Esophagus mucosa (tissue), 1 donor: ENCODE measurements around the gene KCNJ1. TPM values are rescaled to one million over a fixed set of nuclear protein-coding genes. Genes with fewer than 3 reads are reported as not detected.

Source experiments
- ATAC-seq: fragments of 200-7000 bp; cut with Tn5 transposase; one replicate; pipeline ENCODE4 v1.9.1; 2020
- total RNA-seq: library from RNA; stranded (reverse); gene quantifications from one replicate; pipeline ENCODE4 v1.2.4, GENCODE V29; 2023
- donor health status: DM: yes; HTN: yes; CAD: no.

Gene KCNJ1
- total RNA-seq, 1 donor from 2014 or later: not detected

DNA sequence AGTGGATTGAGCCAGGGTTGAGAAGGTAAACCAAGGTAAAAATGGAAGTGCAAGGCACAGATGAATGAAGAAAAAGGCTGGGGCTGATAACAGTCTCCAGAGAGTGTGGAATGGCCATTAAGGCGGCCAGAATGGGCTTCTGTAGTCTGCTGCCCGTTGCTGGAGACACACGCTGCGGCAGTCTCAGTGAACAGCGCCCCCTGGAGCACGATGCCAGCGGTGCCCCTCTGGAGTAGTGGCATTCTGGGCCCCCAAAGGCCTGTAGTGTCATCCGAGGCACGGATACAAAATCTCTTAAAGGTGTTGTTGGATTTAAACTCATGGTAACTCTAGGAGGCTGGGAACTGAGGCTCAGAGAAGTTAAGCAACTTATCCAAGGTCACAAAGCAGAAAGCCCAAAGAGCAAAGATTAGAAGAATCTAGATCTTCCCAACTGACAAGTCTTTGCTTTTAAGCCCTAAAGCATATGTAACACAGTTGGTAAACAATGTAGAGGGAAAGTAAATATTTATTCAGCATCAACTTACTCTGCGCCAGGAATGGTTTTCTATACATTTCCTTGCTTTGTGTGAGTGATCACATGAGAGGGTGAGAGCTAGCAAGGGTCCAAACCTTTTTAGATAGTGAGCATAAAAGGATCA is 18.2 kb downstream of the KCNJ1 start:
- no peak for ATAC-seq

DNA sequence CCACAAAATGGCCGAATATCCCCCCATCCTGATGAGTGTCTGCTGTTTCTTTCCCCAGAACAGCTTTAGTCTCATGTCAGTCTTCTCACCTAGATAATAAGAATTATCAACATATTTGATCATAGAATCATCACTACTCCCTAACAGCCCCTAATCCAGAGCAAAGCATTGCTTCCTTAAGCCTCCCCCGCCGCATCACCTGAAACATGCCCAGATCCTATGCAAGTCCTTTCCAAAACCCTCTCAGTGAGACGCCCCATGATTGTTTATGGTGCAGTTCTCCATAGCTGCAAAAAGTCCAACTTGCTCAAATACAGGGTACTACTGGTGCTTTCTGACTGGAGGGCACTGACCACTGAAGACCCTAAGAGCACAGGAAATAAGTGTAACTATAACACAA is 20.1 kb downstream of the KCNJ1 start:
- no peak for ATAC-seq

DNA sequence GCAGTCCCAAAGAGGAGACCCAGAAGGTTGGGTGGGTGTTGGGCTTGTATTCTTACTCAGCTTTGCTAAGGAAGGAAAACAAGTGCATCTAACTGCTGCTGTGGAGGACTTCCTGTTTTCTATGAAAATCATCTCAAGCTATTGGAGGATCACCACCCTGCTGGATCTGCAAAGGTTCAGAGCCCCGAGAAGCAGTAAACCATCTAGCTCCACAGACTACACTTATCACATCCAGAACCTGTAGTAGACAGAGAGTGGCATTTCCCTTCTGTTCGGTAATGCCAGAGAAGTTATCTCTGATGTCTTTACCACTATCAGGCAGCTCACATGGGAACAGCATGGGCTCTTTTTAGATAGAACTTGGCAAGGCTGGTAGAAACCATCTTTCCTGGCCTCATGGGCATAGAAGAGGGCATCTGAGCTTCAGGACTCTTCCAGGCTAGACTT is 21.7 kb downstream of the KCNJ1 start:
- ATAC-seq: peak; percentile 22

DNA sequence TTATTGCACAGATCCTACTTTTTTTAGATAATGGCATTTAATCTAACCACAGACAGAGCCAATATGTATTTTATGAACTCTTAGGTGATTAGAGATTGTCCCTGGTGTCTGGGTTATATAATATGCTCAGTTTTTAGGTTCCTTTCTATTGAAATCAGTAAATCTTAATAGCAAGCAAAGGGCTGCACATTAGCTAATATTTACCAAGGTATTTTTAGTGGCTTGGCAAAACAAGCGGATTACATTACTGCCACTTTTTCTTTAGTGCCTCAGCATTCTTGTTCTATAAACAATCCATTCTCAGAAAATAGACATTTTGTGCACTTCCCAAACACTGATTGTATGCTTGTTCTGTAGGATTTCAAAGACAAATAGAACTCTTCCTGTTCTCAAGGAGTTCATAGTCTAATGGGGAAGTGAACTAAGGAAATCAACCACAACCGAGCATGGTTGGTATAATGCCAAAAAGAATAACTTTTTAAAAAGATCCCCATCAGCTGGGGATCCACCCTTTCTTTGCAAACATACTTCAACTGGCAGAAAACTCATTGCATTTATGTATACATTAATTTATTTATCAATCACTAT is 23.8 kb downstream of the KCNJ1 start:
- no peak for ATAC-seq

DNA sequence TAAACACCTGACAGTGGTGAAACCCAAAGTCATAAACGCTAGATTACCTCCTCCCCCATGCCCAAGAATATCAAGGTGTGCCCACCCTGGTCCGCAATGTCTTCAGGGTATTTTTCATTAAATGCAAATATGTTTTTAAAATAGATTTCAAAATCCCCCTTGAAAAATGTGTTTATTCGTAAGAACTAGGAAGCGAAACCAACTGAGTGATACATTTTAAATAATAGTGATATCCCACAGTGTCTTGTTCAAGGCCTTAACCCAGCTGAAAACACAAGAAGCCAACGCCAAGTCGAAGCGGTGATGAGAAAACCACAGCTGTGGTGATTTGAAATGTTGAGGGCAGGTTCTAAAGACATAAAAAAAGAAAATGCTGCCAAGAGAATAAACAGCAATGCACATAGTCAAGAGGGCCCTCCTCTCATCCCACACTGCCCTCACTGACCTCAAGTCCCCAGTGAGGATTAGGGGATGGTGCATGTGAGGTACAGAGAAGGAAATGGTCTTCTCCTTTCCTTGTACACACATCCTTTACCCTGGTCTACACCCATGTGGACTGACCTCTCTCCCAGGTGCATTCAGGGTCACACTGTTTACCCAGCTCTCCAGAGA is 25.5 kb downstream of the KCNJ1 start:
- ATAC-seq: peak; percentile 48

DNA sequence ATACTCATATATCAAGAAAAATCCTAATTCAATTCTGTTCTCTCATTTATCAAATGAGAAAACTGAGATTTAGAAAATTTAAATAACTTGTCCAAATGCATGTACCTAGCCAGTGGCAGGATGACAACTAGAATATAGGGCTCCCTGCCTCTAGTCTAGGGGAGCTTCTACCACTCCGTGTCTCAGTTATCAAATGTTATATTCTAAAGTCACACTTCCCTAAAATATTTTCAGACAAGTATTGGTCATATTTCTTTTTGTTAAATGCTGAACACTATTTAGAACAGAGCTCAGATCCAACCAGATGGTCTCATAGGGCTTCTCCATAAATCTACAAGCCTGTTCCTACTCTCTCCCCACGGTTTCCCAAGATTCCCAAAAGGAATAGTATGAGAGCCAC is 26.3 kb downstream of the KCNJ1 start:
- no peak for ATAC-seq

DNA sequence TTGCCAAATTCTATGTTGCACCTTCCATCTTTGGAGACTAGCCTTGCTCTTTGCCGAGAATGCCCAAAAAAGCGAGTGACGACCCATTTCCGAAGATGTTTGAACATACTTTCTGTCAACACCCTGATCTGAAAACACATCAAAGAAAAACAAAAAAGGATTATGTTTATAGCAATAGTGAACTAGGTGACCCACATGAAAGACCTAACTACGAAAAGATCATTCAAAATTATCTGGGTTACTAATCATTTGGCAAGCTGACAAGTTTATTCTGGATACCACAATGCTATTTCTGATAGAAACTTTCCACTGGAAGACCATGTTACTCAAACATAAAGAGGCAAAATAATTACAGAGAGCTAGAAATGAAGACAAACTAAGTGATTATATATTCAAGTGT is 27.0 kb downstream of the KCNJ1 start:
- ATAC-seq: no peak

DNA sequence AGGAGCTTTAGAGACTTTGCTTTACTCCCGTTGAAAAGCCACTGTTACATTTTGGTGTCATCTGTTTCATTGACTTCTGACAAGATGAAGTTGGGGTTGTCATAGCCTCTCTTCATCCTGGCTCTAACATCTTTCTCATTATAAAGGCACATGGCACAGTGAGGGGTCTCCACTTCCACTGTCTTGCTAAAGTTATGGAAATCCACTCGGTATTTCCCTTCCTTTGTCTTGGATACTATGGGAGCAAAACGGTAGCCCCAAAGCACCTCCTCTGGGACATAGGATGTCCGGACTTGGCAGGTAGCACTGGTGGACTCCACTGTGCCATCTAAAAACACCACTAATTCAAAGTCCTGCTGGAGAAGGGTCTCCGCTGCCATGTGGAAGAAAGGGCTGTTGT is 28.0 kb downstream of the KCNJ1 start:
- no peak for ATAC-seq

DNA sequence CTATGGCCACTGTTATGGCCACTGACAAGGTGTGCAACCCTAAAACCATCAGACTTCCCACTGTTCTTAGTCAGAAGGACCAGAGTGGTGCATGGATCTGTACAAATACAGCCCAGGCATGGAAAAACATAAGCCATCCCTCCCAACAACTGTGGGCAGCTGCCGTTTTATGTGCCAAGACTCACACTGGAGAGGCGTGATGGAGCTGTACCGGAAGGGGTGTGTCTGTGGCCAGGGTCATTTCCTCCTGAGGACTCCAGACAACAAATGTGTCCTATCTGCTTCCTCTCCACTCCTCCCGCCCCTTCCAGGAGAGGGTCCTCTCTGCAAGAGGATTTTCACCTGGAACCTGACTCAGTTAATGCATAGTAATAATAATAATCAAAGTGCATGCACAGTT is 29.5 kb downstream of the KCNJ1 start:
- peak; percentile 43 for ATAC-seq

DNA sequence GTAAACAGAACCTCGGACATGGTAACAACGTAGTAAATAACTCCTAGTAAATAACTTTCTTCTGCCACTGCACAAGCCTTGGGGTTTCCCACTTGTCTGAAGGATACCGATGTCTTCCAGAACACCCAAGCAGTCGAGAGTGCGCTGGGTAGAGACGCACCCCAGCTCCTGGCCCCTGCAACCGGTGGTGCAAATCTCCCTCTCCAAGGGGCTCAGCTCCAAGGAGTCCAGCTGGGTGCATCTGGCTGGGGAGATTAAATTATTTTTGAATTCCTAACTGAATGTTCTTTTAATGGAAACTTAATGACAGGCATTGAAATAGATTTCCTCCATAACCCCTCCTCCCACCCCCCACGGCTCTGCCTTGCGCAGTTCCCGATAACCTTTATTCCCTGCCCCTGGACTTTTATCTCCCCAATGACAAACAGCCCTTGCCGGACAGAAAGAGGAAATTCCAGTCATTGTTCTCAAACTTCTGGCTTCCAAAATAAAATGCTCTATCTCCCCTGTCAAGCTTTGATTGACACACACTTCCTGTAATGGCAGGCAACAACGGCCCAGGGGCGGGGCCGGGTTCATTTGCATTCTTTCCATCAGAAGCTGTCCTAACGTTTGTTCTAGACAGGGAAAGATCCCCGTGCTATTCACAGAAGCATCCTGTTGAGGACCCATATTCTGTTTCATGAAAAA is 31.2 kb downstream of the KCNJ1 start:
- ATAC-seq: no peak

DNA sequence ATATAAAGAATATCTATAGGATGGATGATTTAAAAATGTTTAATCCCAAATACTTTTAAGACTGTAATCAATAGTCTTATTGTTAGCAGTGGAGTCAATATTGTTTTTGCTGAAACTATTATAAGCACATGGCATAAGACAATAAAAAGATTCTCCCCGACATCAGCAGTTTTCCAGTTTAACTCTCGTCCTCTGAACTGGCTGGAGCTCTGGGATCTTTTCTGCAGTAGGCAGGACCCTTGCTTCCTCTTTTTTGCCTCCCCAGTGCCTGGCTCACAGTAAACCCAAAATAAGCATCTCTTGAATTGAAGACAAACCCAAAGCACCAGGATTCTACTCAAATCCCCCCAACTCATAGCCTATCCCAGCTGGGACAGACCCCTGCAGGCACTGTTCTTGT is 32.9 kb downstream of the KCNJ1 start:
- no peak for ATAC-seq

DNA sequence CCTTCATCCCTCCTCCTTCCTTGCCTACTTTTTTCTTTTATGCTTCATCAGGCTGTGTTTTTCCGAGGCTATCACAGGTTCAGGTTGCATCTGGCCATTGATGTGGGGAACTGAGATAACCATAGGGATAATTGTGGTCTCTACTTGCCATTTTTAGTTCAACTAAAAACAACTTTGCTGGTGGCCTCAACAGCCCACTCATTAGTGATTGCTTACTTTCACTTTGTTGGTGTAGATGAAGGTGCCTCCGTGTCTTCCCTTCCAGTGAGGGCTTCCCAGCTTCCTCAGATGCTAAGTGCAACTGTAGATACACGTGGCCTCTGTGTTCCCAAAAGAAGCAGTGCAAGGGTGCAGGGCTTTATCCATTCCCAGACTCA is 35.0 kb downstream of the KCNJ1 start:
- no peak for ATAC-seq

DNA sequence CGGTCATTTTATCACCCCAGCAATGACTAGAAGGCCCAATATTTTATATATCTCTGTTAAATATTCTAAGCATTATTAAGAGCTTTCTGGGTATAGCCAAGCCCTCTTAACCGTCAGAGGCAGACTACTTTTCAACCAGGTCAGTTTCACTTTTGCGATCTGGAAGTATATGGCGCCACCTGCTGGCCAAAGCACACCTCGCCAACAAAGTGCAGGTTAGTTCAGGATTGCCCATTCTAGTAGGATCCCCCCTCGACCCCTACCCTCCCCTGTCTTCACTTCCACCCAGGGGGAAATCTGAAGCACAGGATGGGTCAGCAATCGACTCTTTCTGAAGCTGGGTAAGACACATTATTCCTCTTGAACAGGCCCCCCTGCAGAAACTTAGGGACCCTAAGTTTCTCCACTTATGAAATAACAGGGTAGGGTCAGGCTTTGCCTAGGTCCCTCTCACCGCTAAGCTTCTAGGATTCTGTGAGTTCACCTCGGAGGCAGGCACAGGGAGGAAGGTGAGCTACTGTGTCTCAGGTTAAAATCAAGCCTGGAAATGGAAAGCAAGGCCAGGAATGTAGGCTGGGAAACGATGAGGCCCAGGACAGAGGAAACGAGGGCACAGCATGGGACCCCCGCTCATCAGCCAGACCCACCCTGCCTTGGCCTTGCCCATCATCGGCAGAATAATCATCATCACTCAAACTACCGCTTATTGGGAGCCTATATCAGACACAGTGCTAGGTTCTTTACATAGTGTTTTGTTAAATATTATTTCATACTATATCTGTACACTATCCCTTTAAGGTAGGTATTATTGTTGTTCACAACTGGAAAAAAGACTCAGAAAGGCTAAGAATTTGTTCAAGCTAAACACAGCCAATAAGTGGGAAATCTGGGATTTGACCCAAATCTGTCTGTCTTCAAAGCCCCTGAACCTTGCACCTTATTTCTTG is 35.6 kb downstream of the KCNJ1 start:
- ATAC-seq: peak; percentile 83

DNA sequence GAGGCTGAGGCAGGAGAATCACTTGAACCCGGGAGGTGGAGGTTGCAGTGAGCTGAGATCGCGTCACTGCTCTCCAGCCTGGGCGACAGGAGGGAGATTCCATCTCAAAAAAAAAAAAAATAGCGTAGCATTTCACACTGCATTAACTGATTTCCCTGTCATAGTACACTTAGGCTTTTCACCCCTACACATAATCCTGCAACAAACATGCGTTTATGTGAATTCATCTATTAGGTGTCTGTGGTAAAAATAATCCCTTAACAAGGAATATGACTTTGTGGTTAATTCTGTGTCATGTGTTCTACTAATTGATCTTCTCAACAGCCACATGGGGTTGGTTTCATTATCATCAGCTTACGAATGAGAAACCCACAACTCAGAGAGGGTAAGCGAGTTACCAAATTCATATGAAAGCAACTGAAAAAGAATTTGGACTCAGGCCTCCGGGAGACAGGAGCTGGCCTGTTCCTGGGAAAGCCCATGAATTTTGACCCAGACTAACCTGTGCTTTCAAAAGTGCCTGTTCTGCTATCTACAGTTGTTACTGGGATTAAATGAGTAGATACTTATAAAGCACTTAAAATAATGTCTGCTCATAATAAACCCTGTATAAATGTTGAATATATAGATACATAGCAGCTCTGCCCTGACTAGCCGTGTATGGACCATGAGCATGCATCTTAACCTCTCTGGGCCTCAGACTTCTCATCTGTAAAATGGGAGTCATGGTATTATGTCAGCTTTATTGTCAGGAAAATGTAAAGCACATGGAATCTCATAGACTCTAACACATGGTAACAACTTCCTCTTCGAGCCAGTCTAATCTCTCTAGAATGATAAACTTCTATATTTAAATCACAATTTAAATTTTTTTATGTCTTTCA is 36.6 kb downstream of the KCNJ1 start:
- ATAC-seq: no peak

DNA sequence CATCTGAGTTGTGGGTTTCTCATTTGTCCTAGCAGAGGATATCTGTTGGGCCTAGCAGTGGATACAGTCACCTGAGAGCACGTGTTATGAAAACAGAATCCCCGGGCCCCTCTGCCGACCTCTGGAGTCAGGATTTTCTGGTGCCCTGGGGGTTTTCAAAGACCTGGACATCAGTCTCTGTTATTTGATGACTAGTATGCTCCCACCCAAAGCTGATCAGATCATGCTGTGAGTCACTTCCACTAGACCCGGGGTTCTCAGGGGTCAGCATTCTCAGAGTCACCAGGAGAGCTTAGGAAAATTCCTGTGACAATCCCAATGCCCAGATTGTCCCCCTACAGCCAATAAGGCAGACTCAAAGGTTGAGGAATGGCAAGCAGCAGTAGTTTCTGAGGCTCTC is 38.7 kb downstream of the KCNJ1 start:
- ATAC-seq: no peak

DNA sequence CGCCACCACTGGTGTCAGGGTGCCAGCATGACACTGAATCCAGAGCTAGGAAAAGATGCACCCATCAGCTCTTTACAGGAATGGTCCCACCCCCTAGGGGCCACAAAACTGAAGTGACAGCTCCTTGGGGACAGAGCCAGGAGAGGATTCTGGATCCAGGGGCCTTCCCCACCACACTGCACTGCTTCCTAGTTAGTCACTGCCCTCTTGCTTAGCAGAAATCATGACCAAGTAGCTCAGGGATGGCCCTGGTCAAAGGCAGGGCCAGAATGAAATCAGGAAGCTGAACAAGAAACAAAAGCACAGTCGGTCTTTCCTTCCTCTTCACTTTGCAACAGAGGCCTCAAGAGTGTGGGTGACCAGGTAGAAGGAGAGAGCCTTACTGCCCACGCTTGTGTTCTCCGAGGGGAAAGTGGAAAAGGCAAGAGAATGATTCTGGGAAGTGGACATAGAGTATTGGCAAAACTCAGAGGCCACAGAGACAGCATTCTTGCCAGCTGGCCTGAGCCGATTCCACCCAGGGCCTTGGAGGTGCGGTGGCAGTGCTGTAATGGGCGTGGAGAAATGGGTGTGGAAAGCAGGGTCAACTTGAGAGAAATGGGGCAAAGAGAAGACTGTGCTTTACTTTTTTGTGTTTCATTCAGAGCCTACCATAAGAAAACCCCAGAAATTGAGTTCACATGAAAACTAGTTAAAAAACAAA is 39.8 kb downstream of the KCNJ1 start:
- ATAC-seq: no peak

DNA sequence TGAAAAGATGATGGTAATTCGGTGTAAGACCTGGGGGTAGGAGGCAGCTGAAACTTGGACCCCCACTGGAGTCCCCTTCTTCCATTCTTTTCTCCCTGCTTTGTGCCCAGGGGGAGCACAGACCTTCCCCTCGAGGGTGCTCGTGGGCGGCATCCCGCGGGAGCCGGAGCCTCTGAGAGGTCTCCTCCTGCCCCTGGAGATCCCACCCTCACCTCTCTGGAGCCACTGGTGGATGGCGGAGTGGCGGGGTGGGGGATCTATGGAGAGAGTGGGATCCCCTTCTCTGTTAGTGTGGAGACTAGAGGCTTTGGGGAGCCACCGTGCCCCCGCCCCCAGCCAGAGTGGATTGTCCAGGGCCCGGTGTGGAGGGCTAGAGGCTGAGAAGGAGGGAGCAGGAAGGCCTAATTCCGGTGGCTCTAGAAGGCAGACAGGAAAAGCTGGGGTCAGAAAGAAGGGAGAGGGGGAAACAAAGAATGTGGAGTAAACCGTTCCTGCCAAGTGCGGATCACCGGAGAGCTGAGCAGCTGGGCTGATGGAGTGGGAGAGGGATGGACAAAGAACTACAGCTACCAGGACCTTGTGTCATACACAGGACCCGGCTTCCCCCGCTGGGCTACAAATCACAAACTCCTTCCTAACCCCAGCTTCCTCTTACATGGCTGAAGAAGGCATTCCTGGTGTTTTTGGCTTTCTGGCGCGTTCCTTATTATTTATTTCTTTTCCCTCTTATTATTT is 41.9 kb downstream of the KCNJ1 start:
- ATAC-seq: no peak

DNA sequence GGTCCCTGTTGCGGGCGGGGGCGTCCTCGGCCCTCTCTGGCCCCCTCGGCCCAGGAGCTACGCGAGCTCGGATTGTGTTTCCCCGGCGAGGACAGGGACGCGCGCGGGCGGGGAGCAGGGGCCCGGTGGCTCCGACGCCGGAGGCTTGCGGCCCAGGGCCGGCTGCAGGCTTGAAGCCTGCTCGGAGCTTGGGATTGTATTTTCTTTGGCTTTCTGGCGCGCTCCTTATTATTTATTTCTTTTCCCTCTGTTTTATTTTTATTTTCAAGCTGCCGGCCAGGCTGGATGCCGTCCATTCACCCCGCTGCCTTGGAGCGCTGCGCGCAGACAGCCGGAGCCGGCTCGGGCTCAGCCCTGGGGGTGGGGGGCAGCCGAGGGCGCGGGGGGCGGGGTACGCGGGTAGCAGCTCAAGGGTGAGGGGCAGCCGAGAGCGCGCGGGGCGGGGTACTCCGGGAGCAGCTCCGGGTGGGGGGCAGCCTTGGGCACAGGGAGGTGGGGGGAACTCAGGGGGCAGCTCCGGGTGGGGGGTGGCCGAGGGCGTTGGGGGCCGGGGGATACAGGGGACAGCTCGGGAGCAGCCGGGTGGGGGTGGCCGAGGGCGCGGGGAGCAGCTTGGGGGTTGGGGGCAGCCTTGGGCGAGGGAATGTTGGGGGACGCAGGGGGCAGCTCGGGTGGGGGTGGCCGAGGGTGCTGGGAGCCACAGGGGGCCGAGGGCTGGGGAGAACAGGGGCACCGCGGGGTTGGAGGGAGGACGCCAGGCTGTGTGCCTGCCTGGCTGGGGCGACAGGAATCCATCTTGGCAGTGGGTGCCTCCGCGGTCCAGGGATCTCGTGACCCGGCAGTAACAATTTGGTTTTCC is 42.7 kb downstream of the KCNJ1 start:
- no peak for ATAC-seq

DNA sequence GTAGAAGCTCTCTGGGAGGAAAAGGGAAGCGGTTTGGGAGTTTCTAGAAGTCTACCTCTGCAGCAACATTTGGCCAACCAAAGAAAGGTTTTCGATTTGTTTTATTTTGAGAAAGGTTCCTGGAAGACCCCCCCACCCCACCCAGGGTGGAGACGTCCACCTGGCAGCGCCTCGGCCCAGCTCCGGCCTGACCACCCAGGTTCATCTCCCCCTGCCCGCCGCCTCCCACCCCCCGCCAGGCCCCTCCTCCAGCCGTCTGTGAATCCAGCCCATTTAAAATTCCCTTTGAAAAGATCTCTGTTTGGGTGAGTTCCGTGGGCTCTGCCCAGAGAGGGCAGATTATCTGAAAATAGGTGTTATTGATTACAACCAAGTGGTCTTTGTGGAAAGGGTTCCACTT is 43.3 kb downstream of the KCNJ1 start:
- ATAC-seq: no peak
